ENCODE data around the gene RUSC2.

- TF ChIP-seq CTCF (IDR thresholded peaks at IDR 0.05) (no peak), POLR2A (IDR thresholded peaks at IDR 0.05) (no peak)
These were observed 36.3 kb downstream of the RUSC2 start for GRCh38 chr9:35526087-35526801.
